DOHH2 (cell line): ENCODE results near the gene NDUFB4.

Experiments used
- H3F3A ChIP-seq: fragments of 200-600 bp; sonication (generic), shearing (Covaris generic); 2 replicates; pipeline ENCODE4 v1.6.0; 2016; ENCODE audit warnings: antibody characterized with exemption, mild to moderate bottlenecking; ENCODE audit not compliant: control insufficient read depth, insufficient read depth
- H3K27ac ChIP-seq: fragments of 200-600 bp; sonication (generic); 2 replicates; pipeline ENCODE4 v1.5.1; 2014; ENCODE audit warnings: low read depth, mild to moderate bottlenecking, low read length, moderate library complexity
- H3K27me3 ChIP-seq: fragments of 200-600 bp; sonication (generic); 2 replicates; pipeline ENCODE4 v1.6.1; 2014; ENCODE audit warnings: mild to moderate bottlenecking, low read length, mixed read lengths; ENCODE audit not compliant: control insufficient read depth
- H3K36me3 ChIP-seq: fragments of 200-600 bp; sonication (generic); 2 replicates; pipeline ENCODE4 v1.6.1; 2014; ENCODE audit warnings: mild to moderate bottlenecking, low read length, moderate library complexity, mixed read lengths; ENCODE audit not compliant: control insufficient read depth
- H3K4me1 ChIP-seq: fragments of 200-600 bp; sonication (generic); 2 replicates; pipeline ENCODE4 v1.6.1; 2014; ENCODE audit warnings: mild to moderate bottlenecking, low read length, mixed read lengths; ENCODE audit not compliant: control insufficient read depth
- H3K4me2 ChIP-seq: fragments of 200-600 bp; sonication (generic); 2 replicates; pipeline ENCODE4 v1.6.0; 2014; ENCODE audit warnings: mild to moderate bottlenecking, low read length, moderate library complexity
- H3K4me3 ChIP-seq: fragments of 200-600 bp; sonication (generic); 2 replicates; pipeline ENCODE4 v1.5.1; 2014; ENCODE audit warnings: mild to moderate bottlenecking, low read length, mixed read lengths
- H3K79me2 ChIP-seq: fragments of 200-600 bp; sonication (generic); 2 replicates; pipeline ENCODE4 v1.6.1; 2014; ENCODE audit warnings: mild to moderate bottlenecking, low read length, mixed read lengths; ENCODE audit not compliant: control insufficient read depth
- H3K9me2 ChIP-seq: fragments of 200-600 bp; sonication (generic); replicated peaks from 2 replicates; pipeline ENCODE4 v1.6.1; 2014; ENCODE audit warnings: mild to moderate bottlenecking, low read length, mixed read lengths; ENCODE audit not compliant: control insufficient read depth
- H3K9me3 ChIP-seq: fragments of 200-600 bp; sonication (generic); 2 replicates; pipeline ENCODE4 v1.6.1; 2014; ENCODE audit warnings: antibody characterized with exemption, low read length, mixed read lengths; ENCODE audit not compliant: control insufficient read depth, insufficient read depth
- H4K20me1 ChIP-seq: fragments of 200-600 bp; sonication (generic); 2 replicates; pipeline ENCODE4 v1.6.0; 2014; ENCODE audit warnings: low read depth, mild to moderate bottlenecking, antibody characterized with exemption, low read length, moderate library complexity; ENCODE audit not compliant: control insufficient read depth, insufficient read depth
- EZH2phosphoT487 ChIP-seq: fragments of 200-600 bp; sonication (generic); IDR thresholded peaks from 2 replicates; pipeline ENCODE4 v1.6.1; 2017; ENCODE audit warnings: borderline replicate concordance, mild to moderate bottlenecking, antibody characterized with exemption, low read length, moderate library complexity, mixed read lengths
- TF ChIP-seq, protein P1 (sequence below): fragments of 200-600 bp; sonication (generic); IDR thresholded peaks from one replicate; pipeline ENCODE4 v1.5.1; 2014; ENCODE audit warnings: antibody characterized with exemption, mild to moderate bottlenecking, low read depth, low read length; ENCODE audit not compliant: poor library complexity, severe bottlenecking

NDUFB4 gene

DNA sequence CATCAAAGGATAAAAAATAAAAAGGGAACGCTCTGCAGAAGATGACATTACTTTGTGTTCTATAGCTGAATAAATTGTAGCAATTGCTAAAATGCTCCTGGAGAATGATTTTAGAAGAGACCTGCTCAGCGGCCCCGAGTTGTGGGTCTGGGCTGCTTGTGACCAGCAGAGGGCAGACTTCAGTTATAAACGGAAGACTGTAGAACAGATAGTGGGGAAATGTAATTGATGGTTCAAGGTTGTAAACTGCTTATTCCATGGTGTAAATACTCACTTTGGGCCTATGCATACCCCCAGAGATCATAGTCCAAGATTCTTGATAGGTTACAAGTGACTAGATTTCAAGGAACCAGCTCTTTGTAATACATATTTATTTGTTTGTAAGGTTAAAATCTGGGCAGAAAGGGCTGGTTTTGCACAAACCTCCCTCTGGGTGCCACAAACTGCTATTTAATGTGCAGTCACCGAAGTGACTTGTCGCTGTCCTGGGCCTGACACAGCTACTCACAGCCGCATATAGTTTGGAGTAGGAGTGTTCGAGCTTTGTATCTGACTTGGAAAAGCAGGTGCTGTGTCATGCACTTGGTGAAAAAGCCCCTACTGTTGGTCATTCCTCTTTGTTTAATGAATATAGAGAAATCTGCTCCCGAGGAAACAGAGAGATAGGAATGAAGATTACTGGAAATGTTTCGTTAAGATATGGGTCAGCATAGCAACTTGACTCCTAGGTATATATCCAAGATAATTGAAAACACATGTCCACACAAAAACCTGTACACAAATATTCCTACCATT, 34.7 kb upstream of the NDUFB4 start:
- Histone ChIP-seq H3K4me2 (no peak overlapping the region), H3K36me3 (no peaks in the 10 kb centered on the region), H3K27ac (no peak overlapping the region), H3K9me2 (no peaks in the 10 kb centered on the region), H4K20me1 (no peaks in the 10 kb centered on the region), H3K27me3 (peaks cover 20% of the 10 kb centered on the region), H3K4me1 (peaks cover 15% of the 10 kb centered on the region), H3K9me3 (no peaks in the 10 kb centered on the region), H3K4me3 (no peak overlapping the region), H3F3A (no peaks in the 10 kb centered on the region), H3K79me2 (no peaks in the 10 kb centered on the region)
- TF ChIP-seq, protein P1, sequence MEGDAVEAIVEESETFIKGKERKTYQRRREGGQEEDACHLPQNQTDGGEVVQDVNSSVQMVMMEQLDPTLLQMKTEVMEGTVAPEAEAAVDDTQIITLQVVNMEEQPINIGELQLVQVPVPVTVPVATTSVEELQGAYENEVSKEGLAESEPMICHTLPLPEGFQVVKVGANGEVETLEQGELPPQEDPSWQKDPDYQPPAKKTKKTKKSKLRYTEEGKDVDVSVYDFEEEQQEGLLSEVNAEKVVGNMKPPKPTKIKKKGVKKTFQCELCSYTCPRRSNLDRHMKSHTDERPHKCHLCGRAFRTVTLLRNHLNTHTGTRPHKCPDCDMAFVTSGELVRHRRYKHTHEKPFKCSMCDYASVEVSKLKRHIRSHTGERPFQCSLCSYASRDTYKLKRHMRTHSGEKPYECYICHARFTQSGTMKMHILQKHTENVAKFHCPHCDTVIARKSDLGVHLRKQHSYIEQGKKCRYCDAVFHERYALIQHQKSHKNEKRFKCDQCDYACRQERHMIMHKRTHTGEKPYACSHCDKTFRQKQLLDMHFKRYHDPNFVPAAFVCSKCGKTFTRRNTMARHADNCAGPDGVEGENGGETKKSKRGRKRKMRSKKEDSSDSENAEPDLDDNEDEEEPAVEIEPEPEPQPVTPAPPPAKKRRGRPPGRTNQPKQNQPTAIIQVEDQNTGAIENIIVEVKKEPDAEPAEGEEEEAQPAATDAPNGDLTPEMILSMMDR: peak; percentile 88
- no peak for TF ChIP-seq EZH2phosphoT487

DNA sequence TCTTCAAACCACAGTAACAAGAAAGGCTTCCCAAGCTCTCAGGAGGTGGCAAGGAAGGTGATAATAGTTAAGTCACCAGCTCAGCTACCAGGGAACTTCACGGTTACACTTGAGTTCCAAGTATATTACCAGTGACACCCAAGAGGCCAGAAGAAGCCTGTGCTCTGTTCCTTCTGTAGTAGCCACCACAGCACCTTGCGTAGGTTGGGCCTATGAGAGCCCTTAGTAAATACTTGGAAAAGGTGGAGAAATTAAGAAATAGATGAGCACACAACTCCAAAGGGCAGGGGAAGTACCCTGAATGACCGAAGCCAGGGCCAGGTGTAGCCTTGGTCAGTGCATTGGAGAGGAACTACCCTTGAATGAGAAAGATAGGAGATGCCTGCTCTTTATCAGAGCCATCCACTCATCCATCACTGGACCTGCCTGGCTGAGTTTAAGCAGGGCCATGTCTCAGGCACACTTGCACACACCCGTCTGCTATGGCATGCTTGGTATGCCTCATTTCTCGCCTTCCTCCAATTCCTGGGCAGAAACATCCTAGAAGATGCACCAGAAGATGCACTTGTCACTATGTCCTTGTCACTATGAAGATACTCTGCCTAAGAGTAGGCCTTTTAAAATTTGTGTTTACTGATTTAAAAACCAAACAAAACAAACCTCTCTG, 32.6 kb upstream of the NDUFB4 start:
- H3K9me2 ChIP-seq: no peaks in the 10 kb centered on the region
- TF ChIP-seq, protein P1: no peak
- no peak for TF ChIP-seq EZH2phosphoT487

DNA sequence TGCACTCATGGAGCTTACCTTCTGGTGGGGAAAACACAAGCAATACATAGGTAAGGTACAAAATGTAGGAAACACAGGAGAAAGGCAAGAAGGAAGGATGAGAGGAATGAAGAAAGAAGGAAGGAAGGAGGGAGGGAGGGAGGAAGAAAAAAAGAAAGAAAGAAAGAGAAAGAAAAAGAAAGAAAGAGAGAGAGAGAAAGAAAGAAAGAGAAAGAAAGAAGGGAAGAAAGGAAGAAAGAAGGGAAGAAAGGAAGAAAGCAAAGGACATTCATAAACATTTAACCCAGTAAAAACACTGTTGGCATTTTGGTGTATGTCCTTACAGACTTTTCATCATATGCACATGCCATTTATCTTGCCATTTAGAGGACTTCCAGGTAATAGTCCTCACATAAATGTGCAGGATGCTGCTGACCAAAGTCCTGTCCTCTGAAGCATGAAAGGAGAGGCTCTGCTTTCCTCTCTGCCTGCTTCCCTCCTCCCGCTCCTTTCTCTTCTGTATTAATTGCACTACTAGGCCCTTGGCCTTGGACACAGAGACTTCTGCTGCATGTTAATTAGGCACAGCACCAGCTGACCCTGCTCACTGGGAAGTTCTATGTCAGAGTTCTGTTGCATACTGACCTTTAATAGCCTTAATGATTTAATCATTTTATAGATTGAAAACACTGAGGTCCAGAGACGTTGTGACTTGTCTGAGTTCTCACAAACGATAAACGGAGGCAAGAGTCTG, 29.7 kb upstream of the NDUFB4 start:
- Histone ChIP-seq H4K20me1 (no peaks in the 10 kb centered on the region), H3K9me3 (no peaks in the 10 kb centered on the region), H3F3A (no peaks in the 10 kb centered on the region), H3K4me3 (no peak overlapping the region), H3K27ac (no peak overlapping the region), H3K9me2 (no peaks in the 10 kb centered on the region), H3K36me3 (no peaks in the 10 kb centered on the region), H3K27me3 (peaks cover 3% of the 10 kb centered on the region; the same call in 1 of the 2 replicates), H3K79me2 (no peaks in the 10 kb centered on the region), H3K4me2 (no peak overlapping the region), H3K4me1 (no peaks in the 10 kb centered on the region)
- TF ChIP-seq, protein P1: no peak
- no peak for TF ChIP-seq EZH2phosphoT487

More for the DNA sequence above, 32.6 kb upstream of the NDUFB4 start:
- H3K27me3 ChIP-seq: peaks cover 12% of the 10 kb centered on the region
- no peaks in the 10 kb centered on the region for H3K36me3 ChIP-seq
- no peaks in the 10 kb centered on the region for H3K79me2 ChIP-seq
- no peaks in the 10 kb centered on the region for H3F3A ChIP-seq
- no peaks in the 10 kb centered on the region for H4K20me1 ChIP-seq
- no peak overlapping the region for H3K27ac ChIP-seq
- H3K4me1 ChIP-seq: peaks cover 11% of the 10 kb centered on the region
- H3K4me3 ChIP-seq: no peak overlapping the region
- no peak overlapping the region for H3K4me2 ChIP-seq
- H3K9me3 ChIP-seq: no peaks in the 10 kb centered on the region
